ENCODE measurements around the gene FGFR4.

The FGFR4 gene

GRCh38 chr5:177085985-177086653 lies 596 bp upstream of the FGFR4 start:
- no peak for DNase-seq

DNA sequence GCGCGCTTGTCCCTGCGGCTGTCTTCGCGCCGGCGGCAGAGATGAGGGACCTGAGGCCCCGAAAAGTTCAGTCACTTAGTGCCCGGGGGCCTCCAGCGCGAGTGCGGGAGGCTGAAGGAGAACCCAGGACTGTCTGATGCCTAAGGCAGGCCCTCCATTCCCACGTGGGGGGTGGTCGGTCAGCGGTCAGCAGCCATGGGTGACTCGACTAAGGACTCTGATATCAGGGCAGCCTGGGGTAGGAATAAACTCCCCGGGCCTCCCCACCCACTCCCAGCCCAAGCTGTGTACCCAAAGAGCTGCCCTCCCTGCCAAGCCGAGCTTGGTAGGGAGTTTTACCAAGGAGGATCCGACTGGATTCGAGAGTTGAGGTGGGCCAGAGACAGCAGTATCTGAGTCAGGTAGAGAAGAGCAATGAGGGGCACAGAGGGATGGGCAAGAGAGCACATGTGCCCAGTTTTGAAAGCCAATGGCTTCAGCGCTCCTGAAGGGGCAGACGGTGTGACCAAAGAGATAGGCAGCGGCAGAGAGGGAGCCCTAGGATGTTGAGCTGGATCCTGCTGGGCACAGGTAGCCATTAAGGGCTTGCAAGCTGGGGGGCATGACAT lies 787 bp downstream of the FGFR4 start:
- DNase-seq, result no peak

DNA sequence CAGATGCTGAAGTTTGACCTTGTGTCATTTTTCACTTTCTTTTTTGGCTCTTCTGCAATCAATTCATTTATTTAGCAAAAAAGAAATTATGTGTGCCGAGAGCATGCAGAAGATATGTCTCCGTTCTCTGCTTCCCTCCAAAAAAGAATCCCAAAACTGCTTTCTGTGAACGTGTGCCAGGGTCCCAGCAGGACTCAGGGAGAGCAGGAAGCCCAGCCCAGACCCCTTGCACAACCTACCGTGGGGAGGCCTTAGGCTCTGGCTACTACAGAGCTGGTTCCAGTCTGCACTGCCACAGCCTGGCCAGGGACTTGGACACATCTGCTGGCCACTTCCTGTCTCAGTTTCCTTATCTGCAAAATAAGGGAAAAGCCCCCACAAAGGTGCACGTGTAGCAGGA lies 2.4 kb downstream of the FGFR4 start:
- DNase-seq, result no peak

- no peak for DNase-seq
Observed at GRCh38 chr5:177089825-177090641, 3.3 kb downstream of the FGFR4 start.

DNA sequence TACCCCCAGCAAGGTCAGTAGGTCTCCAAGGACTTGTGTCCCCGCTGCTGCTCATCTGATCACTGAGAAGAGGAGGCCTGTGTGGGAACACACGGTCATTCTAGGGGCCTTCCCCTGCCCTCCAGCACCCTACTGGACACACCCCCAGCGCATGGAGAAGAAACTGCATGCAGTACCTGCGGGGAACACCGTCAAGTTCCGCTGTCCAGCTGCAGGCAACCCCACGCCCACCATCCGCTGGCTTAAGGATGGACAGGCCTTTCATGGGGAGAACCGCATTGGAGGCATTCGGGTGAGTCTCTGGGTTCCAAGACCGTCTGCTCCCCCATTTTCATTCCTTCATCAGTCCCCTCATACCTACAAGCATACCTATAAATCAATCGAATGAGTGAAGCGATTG lies 4.1 kb downstream of the FGFR4 start:
- no peak for DNase-seq

DNA sequence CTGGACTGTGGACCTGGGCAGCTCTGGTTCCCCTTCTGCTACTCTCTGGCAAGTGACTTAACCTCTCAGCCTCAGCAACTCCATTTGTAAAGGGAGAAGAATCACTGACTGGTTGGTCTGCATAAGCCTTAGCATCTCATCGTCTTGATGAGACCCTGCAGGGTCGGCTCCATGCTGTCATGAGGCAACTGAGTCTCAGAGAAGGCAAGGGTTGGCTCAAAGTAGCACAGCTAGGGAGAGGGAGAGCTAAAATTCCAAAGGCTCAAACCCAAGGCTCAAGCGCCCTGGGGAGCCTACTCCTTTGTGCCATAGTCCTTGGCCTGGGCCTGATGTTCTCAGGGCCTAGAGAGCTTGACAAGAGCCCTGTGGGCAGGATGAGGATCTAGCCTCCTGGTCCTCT lies 4.5 kb downstream of the FGFR4 start:
- no peak for DNase-seq

- no peak for DNase-seq
Observed at GRCh38 chr5:177092178-177093081, 5.7 kb downstream of the FGFR4 start.

GRCh38 chr5:177093082-177093712 lies 6.5 kb downstream of the FGFR4 start:
- DNase-seq, result no peak

GRCh38 chr5:177093803-177094202 lies 7.1 kb downstream of the FGFR4 start:
- DNase-seq, result no peak

GRCh38 chr5:177094224-177095087 lies 7.7 kb downstream of the FGFR4 start:
- DNase-seq, result no peak

DNA sequence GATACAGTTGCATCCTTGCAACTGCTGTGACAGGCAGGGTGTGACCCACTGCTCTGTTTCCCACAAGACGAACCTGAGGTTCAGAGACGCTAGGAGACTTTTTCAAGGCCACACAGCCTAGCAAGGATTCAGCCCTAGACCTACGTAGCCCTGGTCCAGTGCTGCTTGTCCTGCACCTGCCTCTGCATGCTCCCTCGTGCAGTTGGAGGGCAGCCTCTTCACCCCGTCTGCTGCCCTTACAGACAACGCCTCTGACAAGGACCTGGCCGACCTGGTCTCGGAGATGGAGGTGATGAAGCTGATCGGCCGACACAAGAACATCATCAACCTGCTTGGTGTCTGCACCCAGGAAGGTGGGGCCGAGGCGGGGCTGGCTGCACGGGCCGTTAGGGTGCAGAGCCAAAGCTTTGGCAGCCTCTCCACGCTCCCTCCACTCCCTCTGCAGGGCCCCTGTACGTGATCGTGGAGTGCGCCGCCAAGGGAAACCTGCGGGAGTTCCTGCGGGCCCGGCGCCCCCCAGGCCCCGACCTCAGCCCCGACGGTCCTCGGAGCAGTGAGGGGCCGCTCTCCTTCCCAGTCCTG lies 8.5 kb downstream of the FGFR4 start:
- no peak for DNase-seq

- DNase-seq, result no peak
Observed at GRCh38 chr5:177096162-177097015, 9.7 kb downstream of the FGFR4 start.

GRCh38 chr5:177097016-177097985 lies 10.6 kb downstream of the FGFR4 start:
- no peak for DNase-seq

GRCh38 chr5:177098120-177098469 lies 11.4 kb downstream of the FGFR4 start:
- no peak for DNase-seq

- no peak for DNase-seq
Observed at GRCh38 chr5:177098470-177099141, 11.9 kb downstream of the FGFR4 start.

GRCh38 chr5:177099422-177100093 lies 12.8 kb downstream of the FGFR4 start:
- no peak for DNase-seq

- no peak for DNase-seq
Observed at GRCh38 chr5:177100714-177101121, 14.0 kb downstream of the FGFR4 start.
